Fibroblast of villous mesenchyme (primary cell): ENCODE results near the gene OR52E8. TPM values are rescaled to one million over a fixed set of nuclear protein-coding genes. Genes with fewer than 3 reads are reported as not detected.
A peak's percentile ranks its signal among the peaks of the same experiment; 100 is the strongest.

Experiments used
- DNase-seq: peaks from one replicate; pipeline ENCODE4 v3.0.0-alpha.2; 2010; ENCODE audit warnings: low read depth
- H3K4me3 ChIP-seq: 2 replicates; pipeline ENCODE4 v1.5.1; 2011; ENCODE audit warnings: low read depth, mild to moderate bottlenecking, low read length
- CTCF ChIP-seq: IDR thresholded peaks from 2 replicates; pipeline ENCODE4 v1.5.1; 2012; ENCODE audit warnings: low read depth, mild to moderate bottlenecking, low read length; ENCODE audit not compliant: insufficient read depth
- total RNA-seq: library from RNA; depleted of rRNA; stranded (reverse); fragments of >200 nt; gene quantifications from 2 replicates; pipeline ENCODE4 v1.2.3, GENCODE V29; 2012

The OR52E8 gene
- total RNA-seq, 1 donor = not detected

- H3K4me3 ChIP-seq = no peak overlapping the region
- no peak for TF ChIP-seq CTCF
- no peak for DNase-seq
These were observed 19.8 kb downstream of the OR52E8 start for GRCh38 chr11:5837695-5838094.

- no peak for TF ChIP-seq CTCF
- no peak for DNase-seq
- no peak overlapping the region for H3K4me3 ChIP-seq
These were observed 24.0 kb downstream of the OR52E8 start for GRCh38 chr11:5833446-5833845.

- no peak for DNase-seq
- TF ChIP-seq CTCF = no peak
- no peak overlapping the region for H3K4me3 ChIP-seq
These were observed 26.2 kb downstream of the OR52E8 start for GRCh38 chr11:5831196-5831829.

DNA sequence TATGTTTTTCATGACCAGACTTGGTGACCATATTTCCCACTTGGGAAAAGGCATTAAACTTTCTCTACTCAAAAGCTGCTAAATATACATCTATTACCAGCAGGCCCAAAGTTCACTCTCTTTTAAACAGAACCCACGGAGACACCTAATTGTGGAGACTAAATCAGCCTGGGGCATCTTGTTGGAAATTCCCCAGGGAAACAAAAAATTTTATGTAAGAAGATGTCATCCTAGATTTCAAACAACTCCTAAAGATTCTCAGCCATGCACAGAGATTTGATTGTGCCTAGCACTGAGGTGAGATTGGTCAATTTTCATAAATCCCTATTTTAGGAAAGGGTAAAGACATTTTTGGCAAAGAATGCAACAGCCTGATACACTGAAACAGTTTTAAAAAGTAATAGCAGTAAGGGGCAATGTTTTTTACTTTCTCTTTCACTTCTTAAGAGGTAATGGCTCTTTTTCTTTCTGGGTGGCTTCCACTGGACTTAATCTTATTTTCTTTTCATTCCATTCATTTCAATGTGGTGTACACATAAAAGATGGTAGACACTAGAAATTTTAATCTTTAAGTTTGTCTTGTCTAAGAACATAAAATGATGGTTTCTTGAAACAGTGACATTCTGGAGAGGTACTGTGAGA, 39.1 kb downstream of the OR52E8 start:
- TF ChIP-seq CTCF = no peak
- H3K4me3 ChIP-seq = peak overlapping the region; percentile 14
- peak; percentile 3 for DNase-seq

DNA sequence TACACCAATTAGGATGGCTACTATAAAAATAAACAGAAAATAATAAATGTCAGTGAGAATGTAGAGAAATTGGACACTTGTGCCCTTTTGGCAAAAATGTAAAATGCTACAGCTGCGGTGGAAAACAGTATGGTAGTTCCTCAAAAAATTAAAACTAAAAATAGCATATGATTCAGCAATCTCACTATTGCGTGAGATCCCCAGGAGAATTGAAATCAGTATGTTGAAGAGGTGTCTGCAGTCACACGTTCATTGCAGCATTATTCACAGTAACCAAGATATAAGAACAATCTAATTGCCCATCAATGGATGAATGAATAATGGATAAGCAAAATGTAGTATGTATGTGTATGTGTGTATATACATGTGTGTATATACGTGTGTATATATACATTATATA, 42.0 kb downstream of the OR52E8 start:
- DNase-seq = no peak
- no peak for TF ChIP-seq CTCF

GRCh38 chr11:5809905-5810795, 47.3 kb downstream of the OR52E8 start:
- H3K4me3 ChIP-seq = no peak overlapping the region
- no peak for DNase-seq
- TF ChIP-seq CTCF = no peak

More for the DNA sequence above, 42.0 kb downstream of the OR52E8 start:
- H3K4me3 ChIP-seq = no peak overlapping the region
